GM21786 (cell line): ENCODE results near the gene COL20A1.
"Not testable (repeated sequence)": the region's sequence is repeated elsewhere in the genome, so short reads cannot be mapped to it uniquely, and the experiment has no call there.

ENCODE experiments used
- ATAC-seq: cut with Tn5 transposase; IDR thresholded peaks from one replicate; pipeline ENCODE4 v1.9.1; 2021; ENCODE audit not compliant: unreplicated experiment

COL20A1 gene

GRCh38 chr20:63292904-63293303, at the start of gene COL20A1:
COL20A1 (plus strand) TSS chr20:63293186; CDS start chr20:63295108, 1,922 bp downstream.
- no peak for ATAC-seq

DNA sequence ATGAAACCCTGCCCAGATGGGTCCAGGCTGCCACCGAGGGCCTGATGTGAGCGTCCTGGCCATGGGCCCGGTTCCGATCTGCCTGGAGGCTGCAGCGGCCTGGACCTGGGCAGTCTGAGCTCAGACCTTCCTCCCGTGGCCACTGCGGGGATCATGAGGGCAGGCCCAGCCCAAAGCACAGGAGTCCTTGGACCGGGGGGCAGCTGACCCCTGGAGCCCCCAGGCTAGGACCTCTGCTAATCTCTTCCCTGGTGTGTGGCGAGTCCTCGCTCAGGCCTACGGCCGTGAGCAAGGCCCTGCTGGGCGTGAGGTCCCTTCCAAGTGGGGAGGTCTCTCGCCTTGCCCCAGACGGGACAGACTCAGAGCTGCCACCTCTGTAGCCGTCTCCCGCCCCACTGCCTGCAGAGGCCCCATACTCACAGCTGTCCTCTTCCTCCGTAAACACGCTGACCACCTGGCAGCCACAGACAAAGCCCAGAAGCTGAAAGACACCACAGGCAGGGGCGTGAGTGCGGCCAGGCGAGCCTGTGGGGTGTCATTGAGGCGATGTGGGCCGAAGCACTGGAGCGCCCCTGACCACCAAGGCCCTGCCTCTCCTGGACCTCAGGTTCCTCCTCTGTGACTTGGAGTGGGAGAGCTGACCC, 49.3 kb upstream of the COL20A1 start:
- ATAC-seq: no peak

DNA sequence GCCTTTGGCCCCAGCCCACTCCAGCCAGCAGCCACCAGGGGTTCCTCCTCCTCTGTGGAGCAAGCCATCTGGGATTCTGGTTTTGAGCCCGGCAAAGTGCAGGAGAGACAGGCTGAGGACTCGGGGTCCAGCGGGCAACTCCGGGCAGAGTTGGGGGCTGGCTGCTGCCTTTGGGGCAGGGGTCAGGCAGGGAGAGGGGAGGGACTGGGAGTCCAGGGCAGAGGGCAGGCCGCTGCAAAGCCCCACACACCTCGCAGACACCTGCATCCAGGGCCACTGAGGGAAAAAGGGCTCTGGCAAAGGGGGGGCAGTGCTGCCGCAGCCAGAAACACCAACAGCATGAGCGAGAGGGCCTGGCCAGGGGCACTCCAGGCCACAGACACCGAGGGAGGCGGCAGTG, 48.5 kb upstream of the COL20A1 start:
- no peak for ATAC-seq

DNA sequence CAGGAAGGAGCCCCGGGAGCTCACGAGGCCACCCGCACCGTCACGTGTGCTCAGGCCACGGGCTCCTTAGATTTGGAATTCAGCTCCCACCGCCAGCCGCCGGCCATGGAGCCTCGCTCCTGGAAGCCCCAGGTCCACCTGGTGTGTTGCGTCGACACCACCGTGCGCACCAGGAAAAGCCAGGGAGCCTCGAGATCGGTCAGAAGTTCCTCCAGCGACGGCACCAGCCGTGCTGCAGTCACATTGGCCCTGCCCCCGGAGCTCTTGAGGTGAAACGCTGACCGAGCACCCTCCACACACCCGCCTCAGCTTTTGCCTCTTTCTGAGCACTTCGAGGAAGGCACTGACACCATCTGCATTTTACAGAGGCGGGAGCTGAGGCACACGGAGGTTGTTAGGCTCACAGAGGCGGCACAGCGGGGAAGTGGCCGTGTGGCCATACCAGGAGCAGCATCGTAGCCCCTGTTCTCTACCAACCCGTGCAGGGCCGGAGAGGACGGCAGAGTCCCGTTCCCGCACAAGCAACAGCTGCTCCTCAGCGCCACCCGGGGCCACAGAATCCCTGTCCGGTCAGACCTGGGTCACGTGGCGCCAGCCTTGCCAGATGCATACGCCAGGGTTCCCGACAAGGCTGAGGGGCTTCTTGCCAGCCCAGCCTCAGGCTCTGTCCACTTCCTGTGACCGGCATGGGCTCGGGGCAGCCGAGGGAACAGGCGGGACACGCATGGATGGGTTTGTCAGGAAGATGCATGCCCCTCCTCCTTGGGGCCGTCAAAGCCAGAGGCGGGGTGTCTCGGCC, 46.3 kb upstream of the COL20A1 start:
- ATAC-seq: no peak

- no peak for ATAC-seq
These were observed 45.2 kb upstream of the COL20A1 start for GRCh38 chr20:63247671-63248228.

DNA sequence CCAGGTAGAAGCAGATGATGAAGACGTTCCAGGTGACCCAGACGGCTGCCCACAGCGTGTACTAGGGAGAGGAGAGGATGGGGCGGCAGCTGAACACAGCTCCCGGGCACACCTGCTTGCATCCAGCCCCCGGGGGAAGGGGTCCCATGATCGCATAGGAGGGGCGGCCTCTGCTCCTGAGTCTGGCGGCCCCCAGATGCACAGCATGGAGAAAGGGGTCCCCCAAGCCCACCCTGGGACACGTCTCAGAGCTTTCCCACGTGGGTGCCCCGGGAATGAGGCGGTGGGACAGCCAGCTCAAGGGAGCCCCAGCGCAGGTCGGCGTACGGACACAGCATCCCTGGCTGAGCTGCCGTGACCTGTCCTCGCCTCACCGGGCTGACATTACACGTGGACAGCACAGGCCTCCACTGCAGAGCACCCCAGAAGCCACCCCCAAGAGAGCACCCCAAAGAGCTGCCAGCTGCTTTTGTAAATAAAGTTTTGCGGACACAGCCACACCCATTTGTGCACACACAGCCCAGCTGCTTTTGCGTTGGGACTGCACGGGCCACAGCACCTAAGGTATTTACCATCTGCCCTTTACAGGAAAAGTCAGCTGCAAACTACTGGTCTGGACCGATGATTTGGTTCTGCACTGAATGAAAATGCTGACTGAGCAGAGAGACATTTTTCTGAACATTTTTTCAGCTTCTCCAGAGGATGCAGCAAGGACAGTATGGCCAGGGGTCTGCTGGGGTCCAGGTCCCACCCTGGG, 44.0 kb upstream of the COL20A1 start:
- no peak for ATAC-seq

GRCh38 chr20:63249891-63250290, 43.1 kb upstream of the COL20A1 start:
- no peak for ATAC-seq

- ATAC-seq: not testable (repeated sequence)
These were observed 41.6 kb upstream of the COL20A1 start for GRCh38 chr20:63251350-63251749.

DNA sequence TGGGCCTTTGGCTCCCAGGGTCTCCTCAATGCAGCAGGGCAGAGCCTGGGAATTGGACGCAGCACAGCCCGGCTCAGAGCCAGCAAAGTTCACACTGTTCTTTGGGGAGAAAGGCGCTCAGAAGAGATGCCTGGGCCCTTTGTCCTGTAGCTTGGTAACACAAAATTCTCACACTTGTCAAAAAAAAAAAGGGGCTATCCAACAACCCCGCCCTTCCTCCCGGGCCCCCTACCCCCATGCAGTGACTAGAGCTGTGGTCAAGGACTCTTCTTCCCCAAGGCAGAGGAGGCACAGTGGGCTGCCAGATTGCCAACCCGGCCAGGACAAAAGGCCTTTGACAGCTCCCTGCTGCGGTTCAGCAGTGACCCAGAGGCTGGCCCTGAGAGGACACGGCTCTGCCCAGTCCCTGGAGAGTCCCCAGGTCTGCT, 40.7 kb upstream of the COL20A1 start:
- ATAC-seq: no peak

DNA sequence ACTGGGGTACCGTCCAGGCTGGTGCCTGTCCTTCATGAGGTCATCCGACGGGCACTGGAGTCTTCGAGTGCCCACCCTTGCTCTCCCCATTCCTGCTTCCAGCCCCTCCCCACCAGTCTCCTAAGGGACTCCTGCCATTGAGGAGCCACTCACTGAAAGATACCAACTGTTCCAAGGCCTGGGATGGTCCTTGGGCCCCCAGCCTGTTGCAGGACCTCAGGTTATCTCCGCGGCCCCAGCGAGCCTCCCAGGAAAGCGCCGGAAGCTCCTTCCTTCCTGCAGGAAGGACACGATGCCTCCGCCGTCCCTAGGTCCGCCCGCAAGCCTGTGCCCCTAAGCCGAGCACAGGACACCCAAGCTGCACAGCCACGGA, 39.9 kb upstream of the COL20A1 start:
- no peak for ATAC-seq

DNA sequence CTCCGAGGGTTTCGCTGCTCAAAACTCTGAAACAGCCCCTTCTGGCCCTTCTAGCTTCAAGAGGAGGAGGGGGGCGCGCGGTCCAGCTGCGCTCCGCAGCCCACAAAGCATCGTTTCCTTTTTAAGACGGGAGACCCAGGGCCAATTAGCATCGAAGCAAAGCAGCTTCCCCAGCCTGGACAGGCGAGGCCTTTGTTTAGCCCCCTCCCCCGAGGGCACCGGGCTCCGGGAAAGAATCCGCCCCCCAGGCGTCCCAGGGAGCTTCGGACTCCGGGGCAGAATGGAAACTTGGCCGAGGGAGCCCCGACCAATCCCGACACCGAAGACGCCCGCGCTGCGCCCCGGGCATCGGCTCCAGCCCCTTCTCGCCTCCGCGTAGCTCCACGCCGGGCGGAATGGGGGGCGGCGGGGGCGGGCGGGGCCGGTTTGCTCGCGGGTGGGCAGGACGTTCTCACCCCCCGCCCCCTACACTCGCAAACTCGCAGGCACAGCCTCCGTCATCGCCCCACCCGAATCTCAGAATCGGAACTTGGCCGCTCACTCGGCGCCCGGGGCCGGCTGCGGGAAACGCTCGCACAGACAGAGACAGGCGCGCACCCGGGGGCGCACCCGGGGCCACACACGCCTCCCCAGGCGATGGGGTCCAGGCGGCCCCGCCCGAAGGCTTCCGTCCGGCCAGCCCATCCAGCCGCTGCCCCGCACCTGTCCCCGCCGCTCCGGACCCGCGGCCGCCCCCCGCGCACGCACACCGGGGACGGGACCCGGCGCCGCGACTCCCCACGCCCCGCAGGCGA, 39.4 kb upstream of the COL20A1 start:
- ATAC-seq: no peak

GRCh38 chr20:63254232-63254605, 38.8 kb upstream of the COL20A1 start, which contains the start of gene NKAIN4:
NKAIN4 (minus strand) TSS chr20:63254463; CDS start chr20:63254450, 13 bp downstream.
- ATAC-seq: no peak

GRCh38 chr20:63254606-63255384, 38.2 kb upstream of the COL20A1 start:
- no peak for ATAC-seq

DNA sequence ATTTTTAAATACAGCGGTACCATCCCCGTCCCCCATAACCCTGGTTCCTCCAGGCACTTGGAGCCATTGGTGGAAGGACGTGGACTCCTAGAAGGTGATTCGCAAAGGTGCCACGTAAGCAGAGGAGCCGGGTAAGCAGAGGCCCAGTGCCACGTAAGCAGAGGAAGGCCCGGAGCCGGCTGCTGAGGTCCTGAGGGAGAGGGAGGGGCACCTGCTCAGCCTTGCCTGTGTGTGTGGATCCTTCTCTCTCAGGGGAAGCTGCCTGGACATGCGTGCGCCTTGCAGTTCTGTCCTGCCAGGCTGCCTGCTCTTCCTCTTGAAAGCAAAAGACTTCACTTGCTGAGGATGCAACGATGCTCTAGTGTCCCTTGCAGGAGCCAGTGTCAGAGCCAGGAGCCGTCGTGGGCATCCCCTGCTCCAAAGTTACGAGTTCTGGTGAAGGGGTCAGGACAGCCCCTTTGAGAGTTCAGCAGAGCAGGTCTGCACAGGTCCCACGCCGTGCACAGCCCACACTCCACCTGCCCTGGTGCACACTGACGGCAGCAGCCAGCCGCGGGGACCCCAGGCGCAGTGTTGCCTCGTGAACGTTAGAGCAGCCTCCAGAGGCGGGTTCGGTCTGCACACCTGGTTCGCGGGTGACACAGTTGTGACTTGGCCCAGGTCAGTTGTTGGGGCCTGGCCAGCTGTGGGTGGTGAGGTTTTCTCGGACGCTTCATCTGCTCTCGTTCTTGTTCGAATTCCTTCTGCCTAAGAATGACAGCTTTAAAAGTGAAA, 36.9 kb upstream of the COL20A1 start:
- ATAC-seq: no peak

DNA sequence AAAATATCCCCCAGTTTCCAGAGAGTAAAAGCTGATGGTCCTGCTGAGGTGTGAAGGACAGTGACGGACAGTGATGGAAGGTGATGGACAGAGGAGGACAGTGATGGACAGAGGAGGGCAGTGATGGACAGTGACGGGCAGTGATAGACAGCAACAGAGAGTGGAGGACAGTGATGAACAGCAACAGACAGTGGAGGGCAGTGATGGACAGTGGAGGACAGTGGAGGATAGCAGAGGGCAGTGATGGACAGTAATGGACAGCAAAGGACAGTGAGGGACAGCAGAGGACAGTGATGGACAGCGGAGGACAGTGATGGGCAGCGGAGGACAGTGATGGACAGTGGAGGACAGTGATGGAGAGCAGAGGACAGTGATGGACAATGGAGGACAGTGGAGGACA, 36.0 kb upstream of the COL20A1 start:
- ATAC-seq: no peak

DNA sequence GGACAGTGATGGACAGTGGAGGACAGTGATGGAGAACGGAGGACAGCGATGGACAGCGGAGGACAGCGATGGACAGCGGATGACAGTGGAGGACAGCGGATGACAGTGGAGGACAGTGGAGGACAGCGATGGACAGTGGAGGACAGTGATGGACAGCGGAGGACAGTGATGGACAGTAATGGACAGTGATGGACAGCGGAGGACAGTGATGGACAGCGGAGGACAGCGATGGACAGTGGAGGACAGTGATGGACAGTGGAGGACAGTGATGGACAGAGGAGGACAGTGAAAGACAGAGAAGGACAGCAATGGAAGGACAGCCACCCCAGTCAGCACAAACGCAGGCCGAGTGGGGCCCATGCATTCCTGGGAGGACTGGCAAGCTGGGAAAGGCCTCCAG, 35.4 kb upstream of the COL20A1 start:
- ATAC-seq: no peak

DNA sequence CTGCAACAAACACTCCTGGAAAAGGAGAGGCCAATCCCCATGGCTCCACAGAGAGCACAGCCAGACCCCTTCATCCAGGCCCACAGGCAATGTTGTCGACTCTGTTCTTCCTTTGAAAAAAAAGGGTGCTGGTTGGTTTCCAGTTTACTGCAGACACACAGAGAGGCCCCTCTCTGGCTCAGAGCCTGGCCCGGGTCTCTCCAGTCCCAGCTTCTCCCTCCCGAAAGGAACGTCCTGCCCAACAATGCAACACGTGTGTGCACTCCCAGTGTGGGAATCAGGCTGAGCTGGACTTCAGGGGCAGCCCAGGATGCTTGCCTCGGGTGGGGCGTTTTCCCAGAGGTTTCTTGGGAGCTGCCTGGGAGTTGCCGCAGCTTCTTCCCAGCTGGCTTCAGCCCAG, 34.2 kb upstream of the COL20A1 start:
- ATAC-seq: no peak

DNA sequence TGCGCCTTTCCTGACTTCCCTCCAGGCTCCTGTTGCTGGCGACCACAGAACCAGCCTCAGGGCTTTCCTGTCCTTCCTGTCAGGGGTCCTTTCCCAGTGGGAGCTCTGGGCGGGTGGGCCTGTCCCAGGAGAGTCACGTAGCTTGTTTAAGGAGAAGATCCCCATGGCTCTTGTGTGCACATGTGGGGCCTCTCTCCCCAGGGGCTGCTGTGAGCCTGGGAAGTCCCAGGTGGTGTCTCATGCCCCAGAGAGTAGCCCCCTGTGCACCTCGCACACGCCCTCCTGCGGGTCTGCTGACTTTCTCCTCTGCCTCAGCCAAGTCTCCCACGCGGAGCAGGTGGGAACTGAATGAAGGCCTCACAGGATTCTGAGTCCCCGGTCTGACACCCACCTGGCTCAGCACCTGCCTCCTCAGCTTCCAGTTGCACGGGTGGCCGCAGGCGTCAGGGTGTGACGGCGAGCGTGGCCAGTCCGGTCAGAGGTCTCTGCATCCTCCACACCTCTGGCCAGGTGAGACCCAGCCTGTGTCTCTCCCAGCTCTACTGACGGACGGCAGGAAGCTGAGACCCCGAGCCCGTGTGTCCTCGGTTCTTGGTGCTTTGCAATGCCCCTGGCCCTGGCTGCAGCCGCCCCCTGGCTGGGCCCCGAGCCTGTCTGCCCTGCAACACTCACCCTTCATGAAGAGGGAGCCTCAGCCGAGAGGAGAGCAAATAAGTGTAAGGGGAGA, 33.1 kb upstream of the COL20A1 start:
- no peak for ATAC-seq

- no peak for ATAC-seq
These were observed 32.5 kb upstream of the COL20A1 start for GRCh38 chr20:63260521-63260920.
